ENCODE results near the gene SLC5A10.

Gene SLC5A10

DNA sequence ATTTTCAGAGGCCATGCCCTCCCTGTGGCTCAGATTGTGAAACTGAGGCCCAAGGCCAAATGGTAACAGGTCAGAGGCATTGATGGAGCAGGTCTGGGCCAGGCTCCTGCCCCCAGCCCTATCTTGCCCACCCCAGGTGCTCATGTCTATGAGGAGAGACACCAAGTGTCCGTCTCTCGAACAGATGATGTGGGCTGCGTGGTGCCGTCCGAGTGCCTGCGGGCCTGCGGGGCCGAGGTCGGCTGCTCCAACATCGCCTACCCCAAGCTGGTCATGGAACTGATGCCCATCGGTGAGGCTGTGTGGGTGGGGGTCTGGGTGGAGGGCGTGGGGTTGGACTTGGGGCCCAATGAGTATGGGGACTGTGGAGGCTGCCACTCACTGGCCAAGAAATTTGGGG is 61.3 kb downstream of the SLC5A10 start:
- Histone ChIP-seq H3K27me3 (replicated peaks in 2 of 5; ENCODE audit: control insufficient read depth in 4 of 5, insufficient read depth in 5 of 5, low read length in 4 of 5) (no peaks in the 10 kb centered on the region), H3K36me3 (ENCODE audit: control insufficient read depth in 4 of 4, insufficient read depth in 4 of 4, low read length in 3 of 4) (no peaks in the 10 kb centered on the region), H3K4me1 (ENCODE audit: control extremely low read depth in 1 of 4, control insufficient read depth in 4 of 4, insufficient read depth in 4 of 4, low read length in 3 of 4) (no peaks in the 10 kb centered on the region), H3K4me3 (ENCODE audit: control insufficient read depth in 1 of 7, extremely low read depth in 1 of 7, insufficient read depth in 4 of 7, low read depth in 2 of 7, low read length in 6 of 7) (no peak overlapping the region), H3K27ac (ENCODE audit: insufficient read depth in 1 of 2, low read depth in 1 of 2, low read length in 2 of 2, poor library complexity in 1 of 2, severe bottlenecking in 2 of 2) (no peak overlapping the region), H3K9me3 (ENCODE audit: control extremely low read depth in 1 of 5, control insufficient read depth in 4 of 5, insufficient read depth in 2 of 5, low read depth in 1 of 5, low read length in 4 of 5) (no peaks in the 10 kb centered on the region)
- no peak for DNase-seq
- WGBS (ENCODE audit: insufficient coverage) = 98% methylated on average over 11 of the region's 12 CpGs
- CTCF ChIA-PET = interaction anchor here (2.7 kb wide), 1 partner anchor 52 kb away, joined by 12 read pairs; no protein-coding TSS in a partner anchor
- POLR2A ChIA-PET = no interaction called here

DNA sequence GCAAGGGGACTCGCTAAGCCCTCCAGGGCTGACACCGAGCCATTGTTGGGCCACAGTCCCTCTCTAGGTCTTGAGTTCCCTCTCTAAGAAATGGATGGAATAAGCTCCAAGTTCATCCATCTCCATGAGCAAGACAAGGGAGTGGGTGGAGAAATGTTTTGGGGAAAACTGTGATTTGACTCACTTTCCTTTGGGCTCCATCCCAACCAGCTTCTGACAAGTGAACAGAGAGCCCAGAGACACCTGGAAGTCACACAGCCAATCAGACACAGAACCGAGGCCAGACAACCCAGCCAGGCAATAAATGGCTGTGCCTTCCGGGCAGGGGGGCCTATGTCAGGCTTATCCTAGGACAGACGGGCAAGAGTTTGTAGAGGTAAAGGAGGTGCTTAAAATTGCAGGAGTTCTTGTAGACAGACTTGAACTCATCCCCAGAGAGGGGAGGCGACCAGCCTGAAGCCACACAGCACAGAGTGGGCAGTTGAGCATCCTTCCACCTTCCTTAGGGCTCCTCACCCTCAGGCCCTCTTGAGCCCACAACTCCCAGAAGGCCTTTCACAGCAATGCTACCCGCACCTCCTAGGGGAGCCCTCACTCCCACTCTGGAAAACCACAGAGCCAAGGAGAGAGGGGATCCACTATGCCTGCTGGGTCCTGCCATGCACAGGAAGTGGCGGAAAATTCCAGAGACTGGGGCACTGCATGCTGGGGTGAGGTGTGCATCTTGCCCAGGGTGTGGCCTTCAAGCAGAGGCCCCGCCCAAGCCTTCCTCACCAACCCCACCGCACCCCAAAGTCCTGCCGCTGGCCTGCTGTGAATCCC is 62.1 kb downstream of the SLC5A10 start:
- POLR2A ChIA-PET = no interaction called here
- H3K4me1 ChIP-seq (ENCODE audit: control extremely low read depth in 1 of 4, control insufficient read depth in 4 of 4, insufficient read depth in 4 of 4, low read length in 3 of 4) = no peaks in the 10 kb centered on the region
- no peak overlapping the region for H3K27ac ChIP-seq (ENCODE audit: insufficient read depth in 1 of 2, low read depth in 1 of 2, low read length in 2 of 2, poor library complexity in 1 of 2, severe bottlenecking in 2 of 2)
- no peaks in the 10 kb centered on the region for H3K27me3 ChIP-seq (replicated peaks in 2 of 5; ENCODE audit: control insufficient read depth in 4 of 5, insufficient read depth in 5 of 5, low read length in 4 of 5)
- no peaks in the 10 kb centered on the region for H3K9me3 ChIP-seq (ENCODE audit: control extremely low read depth in 1 of 5, control insufficient read depth in 4 of 5, insufficient read depth in 2 of 5, low read depth in 1 of 5, low read length in 4 of 5)
- 88% methylated on average over 8 of the region's 11 CpGs for WGBS (ENCODE audit: insufficient coverage)
- no peak for DNase-seq
- H3K4me3 ChIP-seq (ENCODE audit: control insufficient read depth in 1 of 7, extremely low read depth in 1 of 7, insufficient read depth in 4 of 7, low read depth in 2 of 7, low read length in 6 of 7) = no peak overlapping the region
- CTCF ChIA-PET = interaction anchor here (2.7 kb wide), 1 partner anchor 53 kb away, joined by 12 read pairs; no protein-coding TSS in a partner anchor
- H3K36me3 ChIP-seq (ENCODE audit: control insufficient read depth in 4 of 4, insufficient read depth in 4 of 4, low read length in 3 of 4) = no peaks in the 10 kb centered on the region

DNA sequence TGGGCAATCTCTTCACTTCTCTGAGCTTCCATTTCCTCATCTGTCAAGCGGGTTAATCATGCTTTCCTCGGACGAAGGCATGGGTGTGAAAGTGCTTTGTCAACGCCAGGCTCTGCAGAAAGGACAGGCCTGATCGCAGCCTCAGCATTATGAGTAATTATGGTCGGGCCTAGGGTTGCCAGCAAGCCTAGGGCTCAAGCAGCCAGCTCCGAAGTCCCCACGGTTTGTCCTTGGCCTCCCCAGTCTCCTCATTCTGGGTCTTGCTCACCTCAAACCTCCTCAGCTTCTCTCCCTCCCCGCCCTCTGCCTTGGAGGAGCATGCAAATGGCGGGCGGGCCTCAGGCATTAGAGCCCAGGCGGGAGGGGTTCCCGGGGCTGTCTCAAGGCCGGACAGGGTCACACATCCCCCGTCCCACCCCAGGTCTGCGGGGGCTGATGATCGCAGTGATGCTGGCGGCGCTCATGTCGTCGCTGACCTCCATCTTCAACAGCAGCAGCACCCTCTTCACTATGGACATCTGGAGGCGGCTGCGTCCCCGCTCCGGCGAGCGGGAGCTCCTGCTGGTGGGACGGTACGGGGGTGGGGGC is 62.8 kb downstream of the SLC5A10 start:
- DNase-seq = no peak
- POLR2A ChIA-PET = no interaction called here
- H3K4me3 ChIP-seq (ENCODE audit: control insufficient read depth in 1 of 7, extremely low read depth in 1 of 7, insufficient read depth in 4 of 7, low read depth in 2 of 7, low read length in 6 of 7) = no peak overlapping the region

DNA sequence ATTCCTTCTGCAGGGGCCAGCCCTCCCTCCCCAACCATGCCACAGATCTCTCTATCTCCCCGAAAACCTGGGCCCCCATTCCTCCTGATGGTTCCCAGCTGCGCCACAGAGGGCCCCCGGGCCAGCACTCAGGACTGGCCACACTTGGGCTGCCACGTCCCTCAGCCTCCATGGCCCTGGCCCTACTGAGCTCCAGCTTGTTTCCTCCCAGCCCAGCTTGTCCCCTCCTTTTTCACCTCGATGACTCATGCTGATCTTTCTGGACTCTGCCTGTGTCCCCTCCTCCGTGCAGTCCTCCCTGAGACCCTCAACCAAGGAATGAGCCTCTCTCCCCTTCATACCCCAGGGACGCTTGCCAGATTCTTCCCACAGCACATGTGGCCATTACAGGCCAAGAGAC is 63.5 kb downstream of the SLC5A10 start:
- 91% methylated on average over 4 of the region's 7 CpGs for WGBS (ENCODE audit: insufficient coverage)
- Histone ChIP-seq H3K27me3 (replicated peaks in 2 of 5; ENCODE audit: control insufficient read depth in 4 of 5, insufficient read depth in 5 of 5, low read length in 4 of 5) (no peaks in the 10 kb centered on the region), H3K4me3 (ENCODE audit: control insufficient read depth in 1 of 7, extremely low read depth in 1 of 7, insufficient read depth in 4 of 7, low read depth in 2 of 7, low read length in 6 of 7) (no peak overlapping the region), H3K4me1 (ENCODE audit: control extremely low read depth in 1 of 4, control insufficient read depth in 4 of 4, insufficient read depth in 4 of 4, low read length in 3 of 4) (no peaks in the 10 kb centered on the region), H3K9me3 (ENCODE audit: control extremely low read depth in 1 of 5, control insufficient read depth in 4 of 5, insufficient read depth in 2 of 5, low read depth in 1 of 5, low read length in 4 of 5) (no peaks in the 10 kb centered on the region), H3K36me3 (ENCODE audit: control insufficient read depth in 4 of 4, insufficient read depth in 4 of 4, low read length in 3 of 4) (no peaks in the 10 kb centered on the region), H3K27ac (ENCODE audit: insufficient read depth in 1 of 2, low read depth in 1 of 2, low read length in 2 of 2, poor library complexity in 1 of 2, severe bottlenecking in 2 of 2) (no peak overlapping the region)
- no peak for DNase-seq
- ChIA-PET CTCF (interaction anchor here (1.2 to 2.7 kb wide), 2 partner anchors 54 to 57 kb away, joined by 3 to 12 read pairs; no protein-coding TSS in a partner anchor), POLR2A (no interaction called here)

More for the DNA sequence above, 62.8 kb downstream of the SLC5A10 start:
- H3K27ac ChIP-seq (ENCODE audit: insufficient read depth in 1 of 2, low read depth in 1 of 2, low read length in 2 of 2, poor library complexity in 1 of 2, severe bottlenecking in 2 of 2) = no peak overlapping the region
- CTCF ChIA-PET = interaction anchor here (1.2 to 2.7 kb wide), 2 partner anchors 54 to 57 kb away, joined by 3 to 12 read pairs; no protein-coding TSS in a partner anchor
- H3K4me1 ChIP-seq (ENCODE audit: control extremely low read depth in 1 of 4, control insufficient read depth in 4 of 4, insufficient read depth in 4 of 4, low read length in 3 of 4) = no peaks in the 10 kb centered on the region
- H3K36me3 ChIP-seq (ENCODE audit: control insufficient read depth in 4 of 4, insufficient read depth in 4 of 4, low read length in 3 of 4) = no peaks in the 10 kb centered on the region
- WGBS (ENCODE audit: insufficient coverage) = 90% methylated on average over 14 of the region's 29 CpGs
- H3K27me3 ChIP-seq (replicated peaks in 2 of 5; ENCODE audit: control insufficient read depth in 4 of 5, insufficient read depth in 5 of 5, low read length in 4 of 5) = no peaks in the 10 kb centered on the region
- H3K9me3 ChIP-seq (ENCODE audit: control extremely low read depth in 1 of 5, control insufficient read depth in 4 of 5, insufficient read depth in 2 of 5, low read depth in 1 of 5, low read length in 4 of 5) = no peaks in the 10 kb centered on the region

DNA sequence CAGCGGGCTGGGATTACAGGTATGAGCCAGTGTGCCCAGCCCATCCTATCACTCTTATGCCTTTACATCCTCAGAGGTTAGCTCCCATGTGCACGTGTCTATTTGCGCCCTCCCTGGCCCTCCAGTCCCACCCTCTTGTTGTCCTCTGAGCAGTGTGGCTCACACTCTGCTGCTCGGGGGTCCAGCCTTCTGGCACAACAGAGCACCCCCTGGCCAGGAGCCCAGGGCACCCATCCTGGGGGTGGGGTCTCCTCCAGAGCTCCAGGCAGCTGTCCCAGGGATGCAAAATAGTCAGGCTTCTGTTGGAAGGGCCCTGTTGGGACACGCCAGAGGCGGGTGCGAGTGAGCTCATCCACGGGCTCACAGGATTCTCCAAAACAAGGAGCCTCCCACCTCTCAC is 64.3 kb downstream of the SLC5A10 start:
- POLR2A ChIA-PET = no interaction called here
- WGBS (ENCODE audit: insufficient coverage) = 98% methylated on average over 7 of the region's 8 CpGs
- no peak overlapping the region for H3K27ac ChIP-seq (ENCODE audit: insufficient read depth in 1 of 2, low read depth in 1 of 2, low read length in 2 of 2, poor library complexity in 1 of 2, severe bottlenecking in 2 of 2)
- H3K9me3 ChIP-seq (ENCODE audit: control extremely low read depth in 1 of 5, control insufficient read depth in 4 of 5, insufficient read depth in 2 of 5, low read depth in 1 of 5, low read length in 4 of 5) = no peaks in the 10 kb centered on the region
- H3K36me3 ChIP-seq (ENCODE audit: control insufficient read depth in 4 of 4, insufficient read depth in 4 of 4, low read length in 3 of 4) = peaks cover 0 to 3% (median 1%) of the 10 kb centered on the region in 4 experiments
- no peak overlapping the region for H3K4me3 ChIP-seq (ENCODE audit: control insufficient read depth in 1 of 7, extremely low read depth in 1 of 7, insufficient read depth in 4 of 7, low read depth in 2 of 7, low read length in 6 of 7)
- H3K4me1 ChIP-seq (ENCODE audit: control extremely low read depth in 1 of 4, control insufficient read depth in 4 of 4, insufficient read depth in 4 of 4, low read length in 3 of 4) = no peaks in the 10 kb centered on the region
- CTCF ChIA-PET = no interaction called here
- DNase-seq = no peak
- H3K27me3 ChIP-seq (replicated peaks in 2 of 5; ENCODE audit: control insufficient read depth in 4 of 5, insufficient read depth in 5 of 5, low read length in 4 of 5) = no peaks in the 10 kb centered on the region

DNA sequence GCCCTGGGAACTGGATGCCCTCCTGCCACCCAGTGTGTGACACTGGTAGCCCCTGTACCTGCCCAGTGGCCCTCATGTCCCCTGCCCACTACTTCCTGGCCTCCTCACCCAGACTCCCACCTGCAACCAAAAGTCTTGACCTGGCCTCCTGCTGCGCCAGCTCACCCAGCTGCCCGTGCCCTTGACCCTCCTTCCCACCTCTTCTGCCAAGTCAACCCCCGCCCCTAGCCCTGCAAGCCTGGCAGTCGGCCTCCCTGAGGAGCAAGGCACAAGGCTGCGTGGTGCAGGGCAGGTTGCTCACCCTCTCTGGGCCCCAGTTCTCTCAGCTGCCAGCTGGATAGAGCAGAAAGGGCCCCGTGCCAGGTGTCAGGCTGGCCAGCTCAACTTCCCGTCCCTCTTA is 64.9 kb downstream of the SLC5A10 start:
- peaks cover 0 to 8% (median 2%) of the 10 kb centered on the region in 4 experiments for H3K36me3 ChIP-seq (ENCODE audit: control insufficient read depth in 4 of 4, insufficient read depth in 4 of 4, low read length in 3 of 4)
- no peaks in the 10 kb centered on the region for H3K4me1 ChIP-seq (ENCODE audit: control extremely low read depth in 1 of 4, control insufficient read depth in 4 of 4, insufficient read depth in 4 of 4, low read length in 3 of 4)
- H3K4me3 ChIP-seq (ENCODE audit: control insufficient read depth in 1 of 7, extremely low read depth in 1 of 7, insufficient read depth in 4 of 7, low read depth in 2 of 7, low read length in 6 of 7) = no peak overlapping the region
- DNase-seq = no peak
- H3K27ac ChIP-seq (ENCODE audit: insufficient read depth in 1 of 2, low read depth in 1 of 2, low read length in 2 of 2, poor library complexity in 1 of 2, severe bottlenecking in 2 of 2) = no peak overlapping the region
- CTCF ChIA-PET = interaction anchor here (0.6 to 1.0 kb wide), 2 partner anchors 27 to 56 kb away, joined by 3 read pairs; no protein-coding TSS in a partner anchor
- 88% methylated on average over 7 of the region's 7 CpGs for WGBS (ENCODE audit: insufficient coverage)
- H3K9me3 ChIP-seq (ENCODE audit: control extremely low read depth in 1 of 5, control insufficient read depth in 4 of 5, insufficient read depth in 2 of 5, low read depth in 1 of 5, low read length in 4 of 5) = no peaks in the 10 kb centered on the region
- POLR2A ChIA-PET = no interaction called here
- no peaks in the 10 kb centered on the region for H3K27me3 ChIP-seq (replicated peaks in 2 of 5; ENCODE audit: control insufficient read depth in 4 of 5, insufficient read depth in 5 of 5, low read length in 4 of 5)

DNA sequence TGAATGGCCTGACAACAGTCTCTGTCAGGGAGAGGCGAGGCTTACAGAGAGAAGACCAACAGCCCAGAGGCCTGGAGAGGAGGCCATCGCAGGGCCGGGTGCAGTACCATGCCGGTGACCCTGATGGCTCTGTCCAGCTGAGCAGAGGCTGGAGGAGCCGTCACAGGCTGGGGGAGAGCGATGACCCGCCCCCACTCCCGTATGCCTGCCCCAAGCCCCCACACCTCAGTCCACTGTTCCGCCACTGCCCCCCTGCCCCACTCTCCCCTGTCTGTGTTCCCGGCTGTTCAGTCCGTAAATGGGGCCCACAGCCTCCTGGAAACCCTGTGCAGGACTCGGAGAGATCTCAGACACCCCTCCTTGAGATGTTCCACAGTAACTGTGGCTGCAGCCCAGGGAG is 65.4 kb downstream of the SLC5A10 start:
- Histone ChIP-seq H3K4me3 (ENCODE audit: control insufficient read depth in 1 of 7, extremely low read depth in 1 of 7, insufficient read depth in 4 of 7, low read depth in 2 of 7, low read length in 6 of 7) (no peak overlapping the region), H3K27ac (ENCODE audit: insufficient read depth in 1 of 2, low read depth in 1 of 2, low read length in 2 of 2, poor library complexity in 1 of 2, severe bottlenecking in 2 of 2) (no peak overlapping the region), H3K36me3 (ENCODE audit: control insufficient read depth in 4 of 4, insufficient read depth in 4 of 4, low read length in 3 of 4) (peaks cover 0 to 13% (median 3%) of the 10 kb centered on the region in 4 experiments), H3K9me3 (ENCODE audit: control extremely low read depth in 1 of 5, control insufficient read depth in 4 of 5, insufficient read depth in 2 of 5, low read depth in 1 of 5, low read length in 4 of 5) (no peaks in the 10 kb centered on the region), H3K27me3 (replicated peaks in 2 of 5; ENCODE audit: control insufficient read depth in 4 of 5, insufficient read depth in 5 of 5, low read length in 4 of 5) (no peaks in the 10 kb centered on the region), H3K4me1 (ENCODE audit: control extremely low read depth in 1 of 4, control insufficient read depth in 4 of 4, insufficient read depth in 4 of 4, low read length in 3 of 4) (no peaks in the 10 kb centered on the region)
- DNase-seq = no peak
- ChIA-PET CTCF (interaction anchor here (1.0 kb wide), 1 partner anchor 57 kb away, joined by 3 read pairs; no protein-coding TSS in a partner anchor), POLR2A (no interaction called here)
- 87% methylated on average over 7 of the region's 12 CpGs for WGBS (ENCODE audit: insufficient coverage)

Data from common myeloid progenitor, CD34-positive (primary cell).